ENCODE measurements around the gene ANP32B.
"Not testable (repeated sequence)": the region's sequence is repeated elsewhere in the genome, so short reads cannot be mapped to it uniquely, and the experiment has no call there.

The ANP32B gene

DNA sequence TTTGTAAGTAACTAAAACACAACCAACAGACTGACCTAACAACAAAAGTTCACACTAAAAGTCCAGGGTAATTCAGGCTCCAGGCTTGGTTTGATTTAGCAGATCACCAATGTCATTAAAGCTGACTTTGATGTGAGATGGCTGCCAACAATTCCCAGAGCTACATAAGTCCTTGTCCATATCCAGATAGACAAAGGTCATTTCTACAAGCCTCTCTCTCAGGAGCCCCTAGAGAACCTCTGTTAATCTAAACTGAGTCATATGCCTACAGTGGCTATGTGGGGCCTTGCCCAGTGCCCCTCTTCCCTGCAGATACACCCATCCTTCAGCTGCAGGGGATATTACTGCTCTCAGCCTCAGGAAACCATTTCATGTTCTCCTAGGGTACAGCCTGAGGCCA lies 18.2 kb upstream of the ANP32B start:
- no peak for DNase-seq

DNA sequence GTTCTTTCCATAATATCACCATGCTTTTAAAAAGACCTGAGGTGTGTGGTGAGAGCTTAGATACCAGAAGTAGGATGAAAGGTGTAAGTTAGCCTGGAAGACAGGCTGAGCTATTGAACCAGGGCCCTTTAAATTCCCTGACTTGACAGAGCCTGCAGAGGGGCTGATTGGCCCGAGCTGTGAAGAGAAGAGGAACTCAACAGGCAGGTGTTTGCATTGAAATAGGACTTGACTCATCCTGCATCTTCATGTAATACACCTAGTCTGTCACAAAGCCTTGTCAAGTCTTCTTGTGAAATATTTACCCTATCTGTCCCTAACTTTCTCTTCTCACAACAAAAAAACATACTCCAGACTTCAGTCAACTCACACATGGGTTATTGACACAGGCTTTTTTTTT lies 16.6 kb upstream of the ANP32B start:
- no peak for DNase-seq

DNA sequence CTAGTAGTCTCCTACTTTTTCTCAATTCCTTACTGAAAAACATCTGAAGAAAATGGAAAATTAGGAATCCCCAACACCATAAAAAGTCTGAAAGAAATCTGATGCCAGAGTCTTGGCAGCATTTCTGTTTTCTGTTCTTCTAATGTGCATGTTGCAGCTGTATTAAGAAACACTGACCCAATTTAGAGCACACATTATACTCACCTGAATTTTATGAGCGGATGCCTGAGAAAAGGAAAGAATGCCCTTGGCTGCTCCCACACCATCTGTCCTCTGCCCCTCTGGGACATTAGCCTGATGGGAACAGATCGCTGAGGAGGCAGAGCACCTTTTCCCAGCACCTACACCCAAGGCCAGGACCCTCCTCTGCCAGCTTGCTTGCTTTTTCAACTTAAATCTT lies 14.1 kb upstream of the ANP32B start:
- DNase-seq = no peak

GRCh38 chr9:97970165-97970564 lies 13.0 kb upstream of the ANP32B start:
- DNase-seq = no peak

DNA sequence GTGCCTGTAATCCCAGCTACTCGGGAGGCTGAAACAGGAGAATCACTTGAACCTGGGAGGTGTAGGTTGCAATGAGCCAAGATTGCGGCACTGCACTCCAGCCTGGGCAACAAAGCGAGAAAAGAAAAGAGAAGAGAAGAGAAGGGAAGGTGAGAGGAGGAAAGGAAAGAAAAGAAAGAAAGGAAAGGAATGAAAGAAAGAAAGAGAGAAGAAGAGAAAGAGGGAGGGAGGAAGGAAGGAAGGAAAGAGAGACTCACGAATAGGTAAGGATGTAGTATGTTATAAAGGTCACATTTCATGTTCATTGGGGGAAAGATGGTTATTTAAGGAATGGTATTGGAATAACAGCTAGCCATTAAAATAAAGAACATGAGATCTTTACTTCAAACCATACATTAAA lies 10.4 kb upstream of the ANP32B start:
- DNase-seq = no peak

DNA sequence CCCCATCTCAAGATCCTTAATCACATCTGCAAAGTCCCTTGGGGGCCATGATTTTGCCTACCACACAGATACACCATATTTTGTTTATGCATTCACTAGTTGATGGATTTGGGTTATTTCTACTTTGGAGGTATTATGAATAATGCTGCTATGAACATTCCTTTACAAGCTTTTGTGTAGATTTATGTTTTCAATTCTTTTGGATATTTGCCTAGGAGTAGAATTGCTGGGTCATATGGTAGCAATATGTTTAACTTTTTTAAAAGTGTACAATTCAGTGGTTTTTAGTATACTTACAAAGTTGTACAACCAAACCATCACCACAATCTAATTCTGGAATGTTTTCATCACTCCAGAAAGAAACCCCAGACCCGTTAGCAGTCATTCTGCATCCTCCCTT lies 7.8 kb upstream of the ANP32B start:
- DNase-seq = no peak

DNA sequence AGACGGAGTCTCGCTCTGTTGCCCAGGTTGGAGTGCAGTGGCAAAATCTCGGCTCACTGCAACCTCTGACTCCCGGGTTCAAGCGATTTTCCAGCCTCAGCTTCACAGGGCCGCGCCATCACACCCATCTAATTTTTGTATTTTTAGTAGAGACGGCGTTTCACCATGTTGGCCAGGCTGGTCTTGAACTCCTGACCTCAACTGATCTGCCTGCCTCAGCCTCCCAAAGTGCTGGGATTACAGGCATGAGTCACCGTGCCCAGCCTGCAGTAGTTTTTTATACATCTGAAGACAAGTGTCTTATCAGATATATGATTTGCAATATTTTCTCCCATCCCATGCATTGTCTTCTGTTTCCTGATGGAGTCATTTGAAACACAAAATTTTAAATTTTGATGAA lies 6.5 kb upstream of the ANP32B start:
- not testable (repeated sequence) for DNase-seq

DNA sequence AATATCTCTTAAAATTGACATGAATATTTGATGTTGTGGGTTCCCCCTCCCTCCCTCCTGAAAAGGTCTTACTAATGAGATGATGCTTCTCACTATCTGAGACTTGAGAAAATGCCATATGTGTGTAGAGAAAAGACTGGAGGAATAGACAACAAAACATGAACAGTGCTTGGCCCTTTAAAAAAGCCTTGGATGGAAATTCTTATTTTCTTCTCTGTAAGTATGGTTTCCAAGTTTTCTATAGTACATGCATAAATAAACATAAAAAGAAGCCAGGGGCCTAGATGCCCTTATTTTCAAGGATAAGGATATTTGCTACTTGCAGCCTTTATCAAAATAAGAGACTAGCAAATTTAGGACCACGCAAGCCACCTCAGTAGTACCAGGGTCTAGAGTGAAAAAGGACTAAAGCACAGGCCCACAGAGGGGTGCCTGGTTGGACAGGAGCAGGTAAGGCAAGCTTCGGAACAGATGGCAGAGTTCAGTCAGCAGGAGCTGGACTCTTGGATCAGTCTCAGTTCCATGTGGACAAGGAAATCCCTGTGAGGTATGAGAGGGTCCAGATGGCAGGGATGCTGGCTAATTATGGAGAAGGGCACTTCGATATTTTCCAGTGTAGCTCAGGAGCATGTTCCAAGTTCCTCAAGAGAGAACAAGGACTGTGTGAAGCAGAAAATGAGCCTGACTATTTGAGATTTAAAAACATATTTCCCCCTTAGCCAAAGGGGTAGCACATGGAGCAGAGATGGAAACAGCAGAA lies 4.6 kb upstream of the ANP32B start:
- DNase-seq = no peak

DNA sequence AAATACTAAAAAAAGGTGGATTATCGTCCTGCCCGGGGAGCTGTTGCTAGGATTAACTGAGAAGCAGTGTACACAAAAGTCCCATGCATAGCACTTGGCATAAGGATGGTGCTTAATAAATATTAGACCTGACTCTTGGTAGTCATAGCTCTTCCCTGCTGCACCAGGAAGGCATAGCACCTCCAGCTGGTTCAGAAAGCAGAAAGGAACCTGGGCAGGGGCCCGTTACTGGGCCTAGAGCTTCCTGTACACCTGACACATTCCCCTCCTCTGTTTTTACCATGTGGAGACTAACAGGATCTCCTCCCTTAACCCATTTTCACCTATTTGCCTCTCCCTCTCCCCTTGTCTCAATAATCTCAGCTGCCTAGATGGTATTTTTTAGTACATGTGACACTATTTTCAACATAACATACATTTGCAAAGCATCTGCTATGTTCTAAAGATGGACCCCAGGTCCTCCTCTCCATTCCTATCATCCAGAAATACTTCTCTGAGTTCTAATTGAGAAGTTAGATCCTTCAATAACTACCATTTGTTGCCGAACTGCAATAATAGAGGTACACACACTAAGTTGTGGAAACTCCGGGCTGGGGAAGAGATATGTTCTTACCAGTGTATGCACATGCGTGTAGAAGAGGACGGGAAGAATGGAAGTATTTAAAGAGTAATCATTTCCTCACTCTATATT lies 3.2 kb upstream of the ANP32B start:
- DNase-seq = no peak

DNA sequence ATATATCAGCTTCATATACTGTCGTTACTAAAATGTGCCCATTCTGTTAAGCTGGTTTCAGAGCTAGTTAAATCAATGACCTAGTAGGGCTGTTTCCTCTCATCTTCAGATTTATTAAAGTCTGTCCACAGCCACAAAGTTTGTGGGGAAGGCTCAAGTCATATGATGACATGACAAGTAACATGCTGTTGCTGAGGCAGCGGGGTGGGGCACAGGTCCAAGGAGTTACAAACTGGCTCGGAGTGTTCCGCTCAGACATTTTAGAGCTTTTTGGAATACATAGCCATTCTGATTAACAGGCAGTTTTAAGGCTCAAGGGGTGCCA lies 2.7 kb upstream of the ANP32B start:
- no peak for DNase-seq

GRCh38 chr9:97980918-97981845 lies 2.0 kb upstream of the ANP32B start:
- DNase-seq = no peak

DNA sequence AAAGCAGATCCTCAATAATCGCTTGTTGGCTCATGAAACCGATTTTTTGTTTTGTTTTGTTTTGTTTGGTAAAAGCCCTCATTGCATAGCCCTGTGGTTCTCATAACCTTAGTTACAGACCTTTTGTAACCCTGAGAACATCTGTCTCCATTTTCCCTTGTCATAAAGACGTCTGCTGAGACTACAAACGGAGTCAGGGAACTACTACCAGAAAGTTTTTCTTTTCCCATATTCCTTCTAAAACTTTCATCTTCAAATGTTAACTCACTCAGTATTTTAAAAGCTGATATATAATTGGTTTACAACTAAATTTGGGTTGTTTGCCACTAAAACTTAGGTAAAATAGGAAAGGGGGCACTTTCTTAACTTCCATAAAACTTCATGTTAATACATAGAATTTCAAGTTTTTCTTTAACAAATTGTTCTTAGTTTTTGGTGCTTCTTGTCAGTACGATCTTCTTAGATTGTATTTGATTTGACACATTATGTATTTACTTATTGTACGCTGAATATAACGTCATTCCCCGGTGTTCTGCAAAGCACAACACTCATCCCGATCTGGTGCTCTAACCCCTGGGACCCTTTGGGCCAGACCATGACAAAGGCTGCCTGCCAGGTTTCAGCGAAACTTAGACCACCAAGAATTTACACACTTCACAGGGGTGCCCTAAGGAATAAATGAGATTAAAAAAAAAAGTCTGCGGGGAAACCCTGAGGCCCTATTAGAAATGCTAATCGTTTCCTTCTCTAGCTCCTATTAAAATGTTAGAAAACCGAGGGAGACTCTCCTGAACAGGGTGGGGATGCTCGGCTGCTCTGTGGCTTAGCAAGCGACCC lies 1.1 kb upstream of the ANP32B start:
- no peak for DNase-seq

- DNase-seq = peak; percentile 54
These were observed 547 bp downstream of the ANP32B start for GRCh38 chr9:97983589-97984187.

GRCh38 chr9:97984188-97985057 lies 1.3 kb downstream of the ANP32B start:
- DNase-seq = peak; percentile 87

GRCh38 chr9:97985058-97985861 lies 2.1 kb downstream of the ANP32B start:
- peak; percentile 69 for DNase-seq

GRCh38 chr9:97987487-97987886 lies 4.3 kb downstream of the ANP32B start:
- DNase-seq = no peak

GRCh38 chr9:97990259-97990658 lies 7.1 kb downstream of the ANP32B start:
- no peak for DNase-seq

DNA sequence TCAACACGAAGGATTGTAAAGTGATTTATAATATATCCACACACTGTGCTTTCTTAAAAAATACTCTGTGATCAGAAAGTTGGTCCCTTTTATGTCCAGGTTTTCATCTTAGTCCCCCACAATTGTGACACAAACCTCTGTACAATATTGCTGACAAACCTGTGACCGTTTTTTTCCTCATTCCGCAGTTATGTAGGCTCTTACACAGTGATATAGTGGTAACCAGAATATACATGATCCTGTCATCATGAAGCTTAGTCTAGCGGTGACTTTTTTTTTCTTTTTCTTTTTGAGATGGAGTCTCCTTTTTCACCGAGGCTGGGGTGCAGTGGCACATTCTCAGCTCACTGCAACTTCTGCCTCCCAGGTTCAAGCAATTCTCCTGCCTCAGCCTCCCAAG lies 8.7 kb downstream of the ANP32B start:
- no peak for DNase-seq

DNA sequence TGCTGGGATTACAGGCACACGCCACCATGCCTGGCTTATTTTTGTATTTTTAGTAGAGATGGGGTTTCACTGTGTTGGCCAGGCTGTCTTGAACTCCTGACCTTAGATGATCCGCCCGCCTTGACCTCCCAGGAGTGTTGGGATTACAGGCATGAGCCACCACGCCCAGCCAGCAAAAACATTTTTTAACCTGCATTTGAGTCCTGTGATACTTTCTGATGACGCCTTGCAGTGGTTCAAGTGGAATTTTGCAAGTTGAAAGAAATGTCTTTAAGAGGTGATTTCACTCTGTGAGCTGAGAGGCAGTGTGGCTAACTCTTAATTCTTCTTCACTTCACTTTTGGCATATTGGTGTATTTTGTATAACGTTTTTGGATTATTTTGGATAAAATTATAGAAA lies 9.1 kb downstream of the ANP32B start:
- DNase-seq = no peak

- DNase-seq = no peak
These were observed 9.9 kb downstream of the ANP32B start for GRCh38 chr9:97993000-97993399.
